Small intestine (tissue), 7 donors: ENCODE data around the gene VWA1. TPM values are rescaled to one million over a fixed set of nuclear protein-coding genes. Genes with fewer than 3 reads are reported as not detected.
"Not testable (repeated sequence)": the region's sequence is repeated elsewhere in the genome, so short reads cannot be mapped to it uniquely, and the experiment has no call there.

Experiments used
- DNase-seq, 2 donors: peaks; one replicate each; pipeline versions ENCODE4 v3.0.0 to v3.0.0-alpha.2; 2013
- FAIRE-seq: peaks from 2 replicates; lab custom pipeline; 2012; peaks lifted over from hg19 to GRCh38; lab: Jason Lieb, UNC
- H3K27ac ChIP-seq, 3 donors: one replicate each; pipeline ENCODE4 v1.5.1; 2013; ENCODE audit warnings: low read length in 2 of 3, mild to moderate bottlenecking in 2 of 3, control low read depth in 1 of 3, inconsistent platforms in 1 of 3, low read depth in 1 of 3, moderate library complexity in 1 of 3
- H3K27me3 ChIP-seq, 3 donors: one replicate each; pipeline ENCODE4 v1.6.1; 2013; ENCODE audit warnings: low read length in 3 of 3, inconsistent platforms in 1 of 3; ENCODE audit not compliant: control insufficient read depth in 3 of 3, insufficient read depth in 3 of 3
- H3K36me3 ChIP-seq, 3 donors: one replicate each; pipeline ENCODE4 v1.6.1; 2013; ENCODE audit warnings: low read length in 3 of 3, inconsistent platforms in 1 of 3, low read depth in 1 of 3, mild to moderate bottlenecking in 1 of 3, moderate library complexity in 1 of 3; ENCODE audit not compliant: control insufficient read depth in 3 of 3, insufficient read depth in 2 of 3
- H3K4me1 ChIP-seq, 3 donors: one replicate each; pipeline ENCODE4 v1.6.1; 2013; ENCODE audit warnings: low read length in 2 of 3, inconsistent platforms in 1 of 3, low read depth in 1 of 3, mild to moderate bottlenecking in 1 of 3, moderate library complexity in 1 of 3; ENCODE audit not compliant: control insufficient read depth in 3 of 3, insufficient read depth in 2 of 3
- H3K4me3 ChIP-seq, 3 donors: one replicate each; pipeline ENCODE4 v1.5.1; 2013; ENCODE audit warnings: low read length in 3 of 3, control low read depth in 1 of 3, inconsistent platforms in 1 of 3, low read depth in 1 of 3, mild to moderate bottlenecking in 1 of 3, moderate library complexity in 1 of 3
- H3K9me3 ChIP-seq, 2 donors: one replicate each; pipeline ENCODE4 v1.6.1; 2013; ENCODE audit warnings: low read depth in 1 of 2, low read length in 1 of 2; ENCODE audit not compliant: control insufficient read depth in 2 of 2, insufficient read depth in 1 of 2
- WGBS, 3 donors: extraction: QIAGEN DNeasy Blood & Tissue Kit; methylation state at CpG; one replicate each; pipeline ENCODE4 v1.1.7; 2013; 5-methylcytosine and 5-hydroxymethylcytosine counted together
- polyA plus RNA-seq, 4 donors: library from polyadenylated mRNA; stranded (reverse) in 3 of 4; unstranded in 1 of 4; fragments of 200-250 nt in 3 of 4; fragments of 120-200 nt in 1 of 4; gene quantifications; one replicate each; pipeline versions ENCODE4 v1.2.1 to v1.2.3, GENCODE V29; 2013
- donor health status: healthy with polysubstance abuse.
- donor health status: control.
- donor health status: control.
- donor health status: Bipolar disorder and iron deficiency.
- donor health status: healthy.

VWA1 gene
- polyA plus RNA-seq, 4 donors, result 0.67 to 122 (median 6.9) TPM

DNA sequence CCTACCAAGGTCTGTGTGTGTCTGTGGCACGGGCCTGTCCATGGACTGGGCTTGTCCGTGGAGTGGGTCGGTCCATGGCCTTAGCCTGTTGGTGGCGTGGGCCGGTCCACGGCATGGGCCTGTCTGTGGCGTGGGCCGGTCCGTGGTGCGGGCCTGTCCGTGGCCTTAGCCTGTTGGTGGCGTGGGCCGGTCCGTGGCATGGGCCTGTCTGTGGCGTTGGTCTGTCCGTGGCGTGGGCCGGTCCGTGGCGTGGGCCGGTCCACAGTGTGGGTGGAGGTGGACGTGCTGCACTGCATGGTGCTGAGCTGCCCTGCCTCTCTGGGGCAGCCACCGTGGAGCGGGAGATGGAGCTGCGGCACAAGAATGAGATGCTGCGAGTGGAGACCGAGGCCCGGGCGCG lies 46.3 kb downstream of the VWA1 start:
- not testable (repeated sequence) for H3K9me3 ChIP-seq, DNase-seq, FAIRE-seq, H3K4me1 ChIP-seq, H3K27me3 ChIP-seq, H3K27ac ChIP-seq, H3K4me3 ChIP-seq
- peaks cover 11 to 75% (median 12%) of the 10 kb centered on the region in 3 donors for H3K36me3 ChIP-seq
- WGBS, 3 donors, result 95 to 98% (median 95%) methylated on average over 20 to 30 of the region's 30 CpGs

DNA sequence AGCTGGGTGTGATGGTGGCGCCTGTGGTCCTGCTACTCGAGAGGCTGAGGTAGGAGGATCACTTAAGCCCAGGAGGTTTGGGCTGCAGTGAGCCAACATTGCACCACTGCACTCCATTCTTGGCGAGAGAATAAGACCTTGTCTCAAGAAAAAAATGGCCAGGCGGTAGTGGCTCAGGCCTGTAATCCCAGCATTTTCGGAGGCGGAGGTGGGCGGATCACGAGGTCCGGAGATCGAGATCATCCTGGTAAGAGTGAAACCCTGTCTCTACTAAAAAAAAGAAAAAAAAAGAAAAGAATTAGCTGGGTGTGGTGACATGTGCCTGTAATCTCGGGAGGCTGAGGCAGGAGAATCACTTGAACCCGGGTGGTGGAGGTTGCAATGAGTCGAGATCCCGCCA lies 47.4 kb downstream of the VWA1 start:
- WGBS, 3 donors, result 95 to 97% (median 96%) methylated on average over 14 of the region's 14 CpGs
- no peaks in the 10 kb centered on the region for H3K27me3 ChIP-seq
- H3K36me3 ChIP-seq, result peaks cover 11 to 74% (median 12%) of the 10 kb centered on the region in 3 donors
- H3K4me3 ChIP-seq, result no peak overlapping the region
- FAIRE-seq, result no peak
- no peak overlapping the region for H3K27ac ChIP-seq
- DNase-seq, result no peak
- H3K4me1 ChIP-seq, result no peaks in the 10 kb centered on the region
- no peaks in the 10 kb centered on the region for H3K9me3 ChIP-seq

DNA sequence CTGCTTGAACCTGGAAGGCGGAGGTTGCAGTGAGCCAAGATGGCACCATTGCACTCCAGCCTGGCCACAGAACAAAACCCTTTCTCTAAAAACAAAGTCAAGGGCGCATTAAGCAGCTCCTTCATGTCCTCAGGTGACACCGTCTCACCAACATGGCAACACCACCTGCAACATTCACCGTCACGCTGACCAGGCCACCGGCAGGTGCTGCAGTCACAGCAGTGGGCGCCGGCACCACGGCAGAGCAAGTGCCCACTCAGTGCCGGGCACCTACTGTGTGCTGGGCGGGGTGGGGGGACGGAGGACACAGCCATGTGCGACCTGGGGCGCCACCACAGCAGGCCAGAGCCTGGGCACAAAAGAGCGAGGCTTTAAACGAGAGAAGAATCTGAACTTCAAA lies 48.2 kb downstream of the VWA1 start:
- Histone ChIP-seq H3K36me3 (peaks cover 9 to 75% (median 11%) of the 10 kb centered on the region in 3 donors), H3K4me3 (no peak overlapping the region), H3K27ac (no peak overlapping the region), H3K4me1 (no peaks in the 10 kb centered on the region), H3K27me3 (no peaks in the 10 kb centered on the region), H3K9me3 (no peaks in the 10 kb centered on the region)
- no peak for FAIRE-seq
- WGBS, 3 donors, result 94 to 96% (median 96%) methylated on average over 16 of the region's 16 CpGs
- DNase-seq, result no peak

DNA sequence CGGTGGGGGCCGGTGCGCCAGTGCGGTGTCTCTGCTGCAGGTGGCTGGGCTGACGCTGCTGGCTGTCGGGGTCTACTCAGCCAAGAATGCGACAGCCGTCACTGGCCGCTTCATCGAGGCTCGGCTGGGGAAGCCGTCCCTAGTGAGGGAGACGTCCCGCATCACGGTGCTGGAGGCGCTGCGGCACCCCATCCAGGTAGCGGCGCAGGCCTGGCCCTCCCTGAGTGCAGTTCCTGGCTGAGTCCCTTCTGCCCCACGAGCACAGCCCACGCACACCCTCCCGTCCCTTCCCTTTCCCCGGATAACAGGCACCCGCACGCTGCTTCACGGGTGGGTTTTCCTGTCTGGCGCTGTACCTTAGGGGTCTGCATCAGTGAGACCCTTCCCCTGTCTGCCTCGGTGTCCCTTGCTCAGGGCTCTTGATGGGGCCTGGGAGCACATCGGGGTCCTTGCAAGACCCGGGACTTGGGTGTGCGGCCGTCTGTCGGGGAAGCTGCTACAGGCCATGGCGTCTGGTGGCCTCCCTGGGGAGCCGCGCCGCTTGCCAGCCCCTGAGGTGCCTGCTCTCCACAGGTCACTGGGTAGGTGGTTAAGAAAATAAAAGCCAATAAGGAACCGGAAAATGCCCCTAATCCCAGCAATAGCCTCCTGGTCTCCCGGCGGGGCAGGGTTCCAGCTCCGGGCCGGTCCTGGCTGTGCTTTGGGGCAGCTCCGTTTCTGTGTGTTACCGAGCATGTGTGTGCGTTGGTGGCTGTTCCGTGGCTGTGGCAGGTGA lies 49.7 kb downstream of the VWA1 start:
- 94 to 97% (median 96%) methylated on average over 26 to 43 of the region's 46 CpGs for WGBS, 3 donors
- not testable (repeated sequence) for FAIRE-seq, H3K4me1 ChIP-seq, H3K27me3 ChIP-seq, DNase-seq, H3K4me3 ChIP-seq, H3K27ac ChIP-seq, H3K9me3 ChIP-seq
- peaks cover 7 to 78% (median 9%) of the 10 kb centered on the region in 3 donors for H3K36me3 ChIP-seq

DNA sequence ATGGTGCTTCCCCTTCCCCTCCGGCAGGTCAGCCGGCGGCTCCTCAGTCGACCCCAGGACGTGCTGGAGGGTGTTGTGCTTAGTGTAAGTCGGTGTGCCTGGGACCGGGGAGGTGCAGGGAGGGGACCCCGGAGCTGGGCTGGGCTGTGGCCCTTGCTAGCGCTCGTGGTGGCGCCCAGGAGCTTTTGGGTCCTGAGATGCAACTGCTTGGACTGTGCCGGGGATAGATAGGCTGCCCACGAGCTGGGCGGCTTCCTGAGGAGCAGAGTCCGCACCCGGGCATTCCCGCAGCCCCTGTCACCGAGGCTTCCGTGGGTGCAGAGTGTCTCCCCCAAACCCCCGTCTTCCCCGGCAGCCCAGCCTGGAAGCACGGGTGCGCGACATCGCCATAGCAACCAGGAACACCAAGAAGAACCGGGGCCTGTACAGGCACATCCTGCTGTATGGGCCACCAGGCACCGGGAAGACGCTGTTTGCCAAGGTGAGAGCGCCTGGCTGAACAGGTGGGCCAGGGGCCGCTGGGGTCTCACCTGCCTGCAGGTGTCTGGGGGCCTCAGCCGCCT lies 50.3 kb downstream of the VWA1 start:
- not testable (repeated sequence) for H3K27ac ChIP-seq, H3K27me3 ChIP-seq, DNase-seq, H3K4me1 ChIP-seq, H3K4me3 ChIP-seq, H3K9me3 ChIP-seq, FAIRE-seq
- H3K36me3 ChIP-seq, result peaks cover 9 to 79% (median 11%) of the 10 kb centered on the region in 3 donors
- 94 to 98% (median 94%) methylated on average over 18 to 31 of the region's 31 CpGs for WGBS, 3 donors

DNA sequence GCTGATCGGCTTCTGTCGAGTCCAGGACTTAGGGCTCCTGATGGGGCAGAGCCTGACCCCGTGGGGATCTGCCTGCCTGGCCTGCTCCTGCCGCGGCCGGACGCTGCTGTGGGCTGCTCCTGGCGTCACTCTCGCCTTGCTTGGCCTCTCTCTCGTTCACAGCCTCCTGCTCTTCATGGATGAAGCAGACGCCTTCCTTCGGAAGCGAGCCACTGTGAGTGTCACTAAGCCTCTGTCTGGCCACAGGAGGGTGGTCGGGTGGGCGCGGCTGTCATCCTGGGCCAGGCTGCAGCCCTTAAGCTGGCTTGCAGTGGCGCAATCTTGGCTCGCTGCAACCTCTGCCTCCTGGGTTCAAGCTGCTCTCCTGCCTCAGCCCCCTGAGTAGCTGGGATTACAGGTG lies 52.2 kb downstream of the VWA1 start:
- Histone ChIP-seq H3K9me3 (peaks cover 0 to 22% of the 10 kb centered on the region in 2 donors), H3K27me3 (no peaks in the 10 kb centered on the region), H3K4me3 (no peak overlapping the region), H3K27ac (no peak overlapping the region), H3K36me3 (peaks cover 15 to 87% (median 19%) of the 10 kb centered on the region in 3 donors), H3K4me1 (no peaks in the 10 kb centered on the region)
- 96 to 99% (median 97%) methylated on average over 17 to 18 of the region's 18 CpGs for WGBS, 3 donors
- FAIRE-seq, result no peak
- no peak for DNase-seq

DNA sequence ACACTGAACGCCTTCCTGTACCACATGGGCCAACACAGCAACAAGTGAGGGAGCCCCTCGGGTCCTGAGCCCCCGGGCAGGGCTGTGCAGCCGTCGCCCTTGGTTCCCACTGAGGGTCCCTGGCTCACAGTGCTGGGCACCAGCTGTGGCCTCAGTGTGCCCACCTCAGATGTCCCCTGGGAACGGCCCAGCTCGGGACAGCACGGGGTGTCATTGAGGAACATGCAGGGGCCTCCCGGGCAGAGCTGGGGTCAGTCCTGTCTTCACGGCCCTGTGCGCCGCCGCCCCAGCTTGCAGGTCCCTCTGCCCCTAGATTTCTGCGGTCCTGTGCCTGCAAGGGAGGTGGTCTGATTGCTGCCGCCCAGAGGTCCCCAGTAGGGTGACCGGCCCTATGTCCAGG lies 53.7 kb downstream of the VWA1 start:
- Histone ChIP-seq H3K4me3 (no peak overlapping the region), H3K27me3 (no peaks in the 10 kb centered on the region), H3K4me1 (no peaks in the 10 kb centered on the region), H3K36me3 (peaks cover 15 to 79% (median 19%) of the 10 kb centered on the region in 3 donors), H3K9me3 (peaks cover 0 to 29% of the 10 kb centered on the region in 2 donors), H3K27ac (no peak overlapping the region)
- DNase-seq (no peak), FAIRE-seq (no peak)
- WGBS, 3 donors, result 95 to 97% (median 95%) methylated on average over 11 to 16 of the region's 16 CpGs

DNA sequence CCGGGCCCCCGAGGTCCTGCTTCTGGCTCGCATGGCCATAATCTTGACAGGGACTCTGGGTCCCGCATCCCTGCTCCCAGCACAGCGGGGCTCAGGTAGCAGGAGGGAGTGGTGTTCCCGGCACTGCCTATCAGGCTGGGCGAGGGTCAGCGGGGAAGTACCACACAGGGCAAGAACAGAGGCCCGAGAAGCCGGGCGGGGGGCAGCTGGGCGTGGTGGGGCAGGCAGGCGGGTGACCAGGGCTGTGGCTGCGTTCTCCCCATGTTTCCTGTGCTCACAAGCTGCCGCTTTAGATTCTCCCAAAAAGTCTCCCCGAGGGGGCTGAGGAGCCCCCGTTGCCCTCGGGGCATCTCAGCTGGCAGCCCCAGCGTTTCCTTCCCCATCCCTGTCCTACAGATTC lies 54.4 kb downstream of the VWA1 start:
- Histone ChIP-seq H3K9me3 (peaks cover 0 to 29% of the 10 kb centered on the region in 2 donors), H3K4me1 (no peaks in the 10 kb centered on the region), H3K27me3 (no peaks in the 10 kb centered on the region), H3K36me3 (peaks cover 15 to 79% (median 19%) of the 10 kb centered on the region in 3 donors), H3K27ac (no peak overlapping the region), H3K4me3 (no peak overlapping the region)
- FAIRE-seq, result no peak
- WGBS, 3 donors, result 97 to 98% (median 97%) methylated on average over 19 of the region's 19 CpGs
- DNase-seq, result no peak
